Limb (tissue), 2 donors: ENCODE data around the gene TRMT112.

Experiments
- DNase-seq, 2 donors: peaks; one replicate each; pipeline ENCODE4 v3.0.0-alpha.2; 2016; ENCODE audit errors: extremely low spot score in 2 of 2

TRMT112 gene

DNA sequence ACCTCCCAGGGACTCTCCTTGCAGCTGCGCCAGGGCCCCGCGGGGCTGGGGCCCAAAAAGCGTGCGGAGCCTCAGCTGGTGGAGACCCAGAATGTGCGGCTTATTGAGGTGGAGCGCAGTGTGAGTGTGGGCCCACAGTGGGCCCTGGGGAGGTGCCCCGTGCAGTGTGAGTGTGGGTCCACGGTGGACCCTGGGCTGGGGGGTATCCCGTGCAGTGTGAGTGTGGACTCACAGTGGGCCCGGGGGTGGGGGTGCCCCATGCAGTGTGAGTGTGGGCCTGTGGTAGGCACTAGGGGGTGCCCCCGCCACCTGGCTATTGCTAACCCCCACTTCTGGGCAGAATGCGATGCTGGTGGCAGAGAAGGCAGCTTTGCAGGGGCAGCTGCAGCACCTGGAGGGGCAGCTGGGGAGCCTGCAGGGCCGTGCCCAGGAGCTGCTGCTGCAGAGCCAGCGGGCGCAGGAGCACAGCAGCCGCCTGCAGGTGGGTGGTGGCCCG is 33.8 kb upstream of the TRMT112 start:
- DNase-seq, result no peak

- no peak for DNase-seq
Observed at GRCh38 chr11:64349404-64349803, 32.0 kb upstream of the TRMT112 start.

GRCh38 chr11:64349025-64349387 is 31.6 kb upstream of the TRMT112 start:
- no peak for DNase-seq

GRCh38 chr11:64348383-64349024 is 31.1 kb upstream of the TRMT112 start:
- peak in 1 of 2 donors; percentile 39 for DNase-seq

DNA sequence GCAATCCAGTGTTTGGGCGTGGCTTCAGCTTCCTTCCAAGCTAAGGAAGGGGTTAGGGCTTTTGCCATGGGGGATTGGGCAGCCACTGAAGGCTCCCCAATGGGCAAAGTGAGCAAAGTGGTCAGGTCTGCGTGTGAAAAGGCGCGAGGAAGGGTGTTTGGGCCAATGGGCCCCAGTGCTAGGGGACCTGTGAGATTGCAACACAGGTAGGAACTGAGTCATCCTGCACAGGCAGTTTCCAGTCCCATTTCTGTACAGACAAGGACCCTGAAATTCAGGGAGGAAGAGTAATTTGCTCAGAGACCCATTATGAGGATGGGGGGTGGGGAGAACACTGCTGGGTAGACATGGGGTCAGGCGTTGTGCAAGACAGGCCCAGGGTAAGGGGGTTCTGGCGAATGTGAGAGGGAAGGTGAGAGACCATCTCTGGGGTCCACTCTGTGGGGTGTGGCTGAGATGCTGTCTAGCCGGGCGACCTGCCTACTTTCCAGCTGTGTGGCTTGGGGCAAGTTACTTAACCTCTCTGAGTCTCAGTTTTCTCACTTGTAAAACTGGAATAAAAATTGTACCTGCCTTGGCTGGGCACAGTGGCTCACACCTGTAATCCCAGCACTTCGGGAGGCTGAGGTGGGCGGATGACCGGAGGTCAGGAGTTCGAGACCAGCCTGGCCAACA is 30.0 kb upstream of the TRMT112 start:
- no peak for DNase-seq

- no peak for DNase-seq
Observed at GRCh38 chr11:64344787-64345186, 27.4 kb upstream of the TRMT112 start.

GRCh38 chr11:64343767-64344559 is 26.6 kb upstream of the TRMT112 start:
- no peak for DNase-seq

DNA sequence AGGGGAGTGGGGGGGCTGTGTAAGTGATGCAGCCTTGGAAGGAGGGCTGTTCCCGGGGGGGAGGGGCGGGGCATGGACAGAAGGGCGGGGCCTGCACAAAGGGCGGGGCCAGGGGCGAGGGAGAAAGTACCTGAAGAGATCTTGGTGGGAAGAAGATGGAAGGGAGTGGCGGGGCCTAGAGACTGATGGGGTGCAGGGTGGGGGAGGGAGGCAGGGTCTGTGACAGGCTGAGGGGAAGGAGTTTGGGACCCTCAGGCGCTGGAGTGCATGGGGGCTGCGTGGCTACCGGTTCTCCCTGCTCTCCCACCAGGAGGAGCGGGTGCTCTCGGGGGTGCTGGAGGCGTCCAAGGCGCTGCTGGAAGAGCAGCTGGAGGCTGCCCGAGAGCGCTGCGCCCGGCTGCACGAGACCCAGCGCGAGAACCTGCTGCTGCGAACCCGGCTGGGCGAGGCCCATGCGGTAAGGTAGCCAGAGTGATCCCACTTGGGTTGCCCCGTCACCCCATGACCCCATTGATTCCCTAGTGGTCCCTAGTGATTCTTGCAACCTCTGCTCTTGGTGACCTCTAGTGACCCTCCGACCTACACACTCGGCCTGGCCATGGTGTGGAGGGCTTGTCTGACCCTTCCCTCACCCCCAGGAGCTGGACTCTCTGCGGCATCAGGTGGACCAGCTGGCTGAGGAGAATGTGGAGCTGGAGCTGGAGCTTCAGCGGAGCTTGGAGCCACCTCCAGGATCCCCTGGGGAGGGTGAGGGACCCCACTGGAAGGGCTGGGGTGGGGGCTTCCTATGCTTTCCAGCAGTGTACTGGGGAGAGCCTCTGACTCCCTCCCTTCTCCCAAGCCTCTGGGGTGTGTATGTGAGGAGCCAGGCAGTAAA is 25.7 kb upstream of the TRMT112 start:
- no peak for DNase-seq

- peak; percentile 65 to 87 for DNase-seq
Observed at GRCh38 chr11:64341851-64342791, 24.8 kb upstream of the TRMT112 start.

DNA sequence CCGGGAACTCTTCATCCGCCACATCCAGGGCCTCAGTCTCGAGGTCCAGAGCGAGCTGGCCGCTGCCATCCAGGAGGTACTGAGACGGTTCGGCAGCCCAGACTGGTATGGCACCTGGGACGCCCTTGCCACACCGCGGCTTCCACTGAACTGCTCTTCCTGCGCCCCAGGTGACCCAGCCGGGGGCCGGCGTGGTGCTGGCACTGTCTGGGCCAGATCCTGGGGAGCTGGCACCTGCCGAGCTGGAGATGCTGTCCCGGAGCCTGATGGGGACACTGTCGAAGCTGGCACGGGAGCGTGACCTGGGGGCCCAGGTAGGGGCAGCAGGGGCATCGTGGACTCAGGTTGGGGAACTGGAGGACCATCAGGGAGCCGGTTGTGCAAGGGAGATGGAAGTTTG is 24.1 kb upstream of the TRMT112 start:
- no peak for DNase-seq

- DNase-seq, result peak in 1 of 2 donors; percentile 62
Observed at GRCh38 chr11:64340671-64341335, 23.4 kb upstream of the TRMT112 start.

DNA sequence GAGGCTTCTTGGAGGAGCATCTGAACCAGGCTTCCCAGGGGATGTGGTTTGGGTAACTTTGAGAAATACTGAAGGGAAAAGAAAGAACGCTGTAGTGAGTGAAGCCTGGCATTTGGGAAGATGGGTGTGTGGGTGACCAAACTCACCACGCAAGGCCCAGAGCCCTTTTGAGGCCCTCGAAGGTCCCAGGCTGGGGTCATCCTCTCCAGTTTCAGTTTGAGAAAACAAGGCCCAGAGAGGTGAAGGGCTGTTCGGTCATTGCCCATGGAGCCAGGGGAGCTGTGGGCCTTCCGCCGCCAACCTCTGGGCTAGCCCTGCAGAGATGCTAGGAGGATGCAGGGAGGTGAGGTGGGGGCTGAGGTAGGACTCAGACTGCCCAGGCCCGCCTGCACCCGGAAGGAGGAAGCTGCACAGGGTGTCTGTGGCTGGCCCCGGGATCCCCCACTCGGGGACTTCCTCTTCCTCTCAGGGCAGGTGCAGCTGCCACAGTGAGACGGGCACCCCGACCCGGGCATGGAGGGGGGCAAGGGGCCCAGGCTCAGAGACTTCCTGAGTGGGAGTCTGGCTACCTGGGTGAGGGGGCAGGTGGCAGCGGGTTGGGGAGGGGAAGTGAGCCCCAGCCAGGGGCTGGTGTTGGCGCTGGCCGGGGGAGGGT is 22.5 kb upstream of the TRMT112 start, which contains the start of gene CCDC88B:
CCDC88B (plus strand) TSS at position 451 of the 655 bp plus-strand sequence; CDS start at position 514, 63 bp downstream.
- DNase-seq, result no peak

DNA sequence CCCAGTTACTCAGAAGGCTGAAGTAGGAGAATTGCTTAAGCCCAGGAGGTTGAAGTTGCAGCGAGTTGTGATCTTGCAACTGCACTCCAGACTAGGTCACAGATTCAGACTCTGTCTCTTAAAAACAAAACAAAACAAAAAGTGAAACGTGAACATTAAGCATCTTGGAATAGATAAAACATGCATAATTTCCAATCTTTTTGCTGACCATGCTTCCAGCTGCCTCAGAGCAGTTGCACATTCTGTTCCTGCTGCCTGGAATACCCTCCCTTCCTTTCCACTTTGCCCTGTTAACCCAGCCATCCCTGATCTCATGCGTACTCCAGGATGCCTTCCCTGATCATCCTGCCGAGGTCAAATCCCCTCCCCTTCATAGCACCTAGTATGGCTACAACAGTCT is 21.9 kb upstream of the TRMT112 start:
- DNase-seq, result no peak

DNA sequence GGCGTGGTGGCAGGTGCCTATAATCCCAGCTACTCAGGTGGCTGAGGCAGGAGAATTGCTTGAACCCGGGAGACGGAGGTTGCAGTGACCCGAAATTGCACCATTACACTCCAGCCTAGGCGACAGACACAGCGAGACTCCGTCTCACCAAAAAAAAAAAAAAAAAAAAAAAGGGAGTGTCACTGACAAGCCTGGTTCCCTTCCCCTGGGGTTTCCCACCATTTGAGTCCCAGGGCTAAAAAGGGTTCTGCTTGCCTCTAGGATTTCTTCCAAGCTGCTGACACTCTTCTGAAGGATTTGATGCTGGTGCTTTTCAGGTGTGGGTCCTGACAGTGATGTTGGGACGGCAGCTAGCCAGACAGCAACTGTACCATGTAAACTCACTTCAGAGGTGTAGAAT is 21.4 kb upstream of the TRMT112 start:
- DNase-seq, result no peak

GRCh38 chr11:64337538-64338249 is 20.3 kb upstream of the TRMT112 start:
- DNase-seq, result no peak

GRCh38 chr11:64334764-64335735 is 17.7 kb upstream of the TRMT112 start:
- no peak for DNase-seq

DNA sequence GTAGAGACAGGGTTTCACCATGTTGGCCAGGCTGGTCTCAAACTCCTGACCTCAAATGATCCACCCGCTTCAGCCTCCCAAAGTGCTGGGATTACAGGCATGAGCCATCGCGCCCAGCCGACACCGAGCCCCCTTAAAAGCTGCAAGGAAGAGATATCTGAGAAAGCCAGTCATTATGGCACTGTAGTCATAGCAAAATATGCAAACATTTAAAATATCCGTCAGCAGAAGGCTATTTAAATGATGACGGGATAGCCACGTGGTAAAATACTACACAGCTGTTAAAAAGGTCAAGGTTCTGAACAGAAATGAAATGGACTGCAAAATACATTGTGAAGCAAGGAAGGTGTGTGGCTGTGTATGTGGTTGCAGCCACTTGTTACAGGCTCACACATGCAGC is 16.2 kb upstream of the TRMT112 start:
- DNase-seq, result no peak
